Measurements from ENCODE around the gene GRHL1. TPM values are rescaled to one million over a fixed set of nuclear protein-coding genes. Genes with fewer than 3 reads are reported as not detected.

GRHL1 gene
- total RNA-seq, 1 donor from 2014 or later, result 3.9 TPM

GRCh38 chr2:9970200-9971044 is 18.9 kb downstream of the GRHL1 start:
- TF ChIP-seq CTCF (conservative IDR thresholded peaks at IDR 0.05; ENCODE audit: low read depth, low read length), result no peak
- DNase-seq (ENCODE audit: low read depth), result no peak

GRCh38 chr2:9971105-9971818 is 19.8 kb downstream of the GRHL1 start:
- no peak overlapping the region for H3K4me3 ChIP-seq (ENCODE audit: low read depth, low read length)
- DNase-seq (ENCODE audit: low read depth), result no peak

More at GRCh38 chr2:9970200-9971044, 18.9 kb downstream of the GRHL1 start:
- H3K4me3 ChIP-seq (ENCODE audit: low read depth, low read length), result no peak overlapping the region

GRCh38 chr2:9971890-9972289 is 20.4 kb downstream of the GRHL1 start:
- TF ChIP-seq CTCF (conservative IDR thresholded peaks at IDR 0.05; ENCODE audit: low read depth, low read length), result no peak
- no peak overlapping the region for H3K4me3 ChIP-seq (ENCODE audit: low read depth, low read length)
- DNase-seq (ENCODE audit: low read depth), result no peak

More at GRCh38 chr2:9971105-9971818, 19.8 kb downstream of the GRHL1 start:
- TF ChIP-seq CTCF (conservative IDR thresholded peaks at IDR 0.05; ENCODE audit: low read depth, low read length), result no peak

- no peak overlapping the region for H3K4me3 ChIP-seq (ENCODE audit: low read depth, low read length)
- no peak for DNase-seq (ENCODE audit: low read depth)
- TF ChIP-seq CTCF (conservative IDR thresholded peaks at IDR 0.05; ENCODE audit: low read depth, low read length), result no peak
Measured at GRCh38 chr2:9972621-9973479, 21.4 kb downstream of the GRHL1 start.

- H3K4me3 ChIP-seq (ENCODE audit: low read depth, low read length), result no peak overlapping the region
- no peak for TF ChIP-seq CTCF (conservative IDR thresholded peaks at IDR 0.05; ENCODE audit: low read depth, low read length)
- DNase-seq (ENCODE audit: low read depth), result no peak
Measured at GRCh38 chr2:9973690-9974089, 22.2 kb downstream of the GRHL1 start.

- TF ChIP-seq CTCF (conservative IDR thresholded peaks at IDR 0.05; ENCODE audit: low read depth, low read length), result no peak
- no peak overlapping the region for H3K4me3 ChIP-seq (ENCODE audit: low read depth, low read length)
- no peak for DNase-seq (ENCODE audit: low read depth)
Measured at GRCh38 chr2:9974343-9974742, 22.9 kb downstream of the GRHL1 start.

All from epithelial cell of proximal tubule (primary cell).